ENCODE measurements around the gene STAB1.

DNA sequence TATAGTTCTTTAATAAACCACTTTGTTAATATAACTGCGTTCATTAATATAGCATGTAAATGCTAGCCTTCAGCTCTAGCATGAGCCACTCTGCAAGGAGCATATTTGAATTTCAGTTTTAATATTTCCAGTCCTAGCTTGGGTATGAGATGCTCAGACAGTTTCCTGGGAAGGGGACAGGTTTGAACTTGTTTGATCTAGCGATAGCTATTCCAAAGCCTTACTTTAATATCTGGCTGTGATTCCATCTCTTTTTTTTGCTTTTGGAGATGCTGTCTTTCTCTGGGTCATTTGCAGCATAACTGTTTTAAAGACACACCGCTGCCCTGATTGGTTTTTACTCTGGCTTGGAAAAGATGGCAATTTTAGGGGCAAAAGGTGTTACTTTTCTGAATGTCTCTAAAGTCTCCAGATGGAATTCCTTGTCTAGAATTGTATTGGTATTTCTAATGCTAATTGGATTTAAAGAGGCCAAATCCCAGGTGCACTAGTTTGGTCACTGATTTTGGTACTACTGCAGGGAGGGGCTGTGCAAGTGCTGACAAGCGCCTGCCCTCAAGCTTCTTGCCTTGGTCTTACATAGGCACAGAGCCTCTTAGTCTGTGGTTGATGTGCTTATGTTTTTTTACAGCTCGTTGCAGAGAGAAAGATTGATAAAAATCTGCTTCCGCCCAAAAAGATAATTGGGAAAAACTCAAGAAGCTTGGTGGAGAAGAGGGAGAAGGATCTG lies 36.9 kb upstream of the STAB1 start:
- TF ChIP-seq POLR2A (IDR thresholded peaks at IDR 0.05): no peak
- TF ChIP-seq, protein P1, sequence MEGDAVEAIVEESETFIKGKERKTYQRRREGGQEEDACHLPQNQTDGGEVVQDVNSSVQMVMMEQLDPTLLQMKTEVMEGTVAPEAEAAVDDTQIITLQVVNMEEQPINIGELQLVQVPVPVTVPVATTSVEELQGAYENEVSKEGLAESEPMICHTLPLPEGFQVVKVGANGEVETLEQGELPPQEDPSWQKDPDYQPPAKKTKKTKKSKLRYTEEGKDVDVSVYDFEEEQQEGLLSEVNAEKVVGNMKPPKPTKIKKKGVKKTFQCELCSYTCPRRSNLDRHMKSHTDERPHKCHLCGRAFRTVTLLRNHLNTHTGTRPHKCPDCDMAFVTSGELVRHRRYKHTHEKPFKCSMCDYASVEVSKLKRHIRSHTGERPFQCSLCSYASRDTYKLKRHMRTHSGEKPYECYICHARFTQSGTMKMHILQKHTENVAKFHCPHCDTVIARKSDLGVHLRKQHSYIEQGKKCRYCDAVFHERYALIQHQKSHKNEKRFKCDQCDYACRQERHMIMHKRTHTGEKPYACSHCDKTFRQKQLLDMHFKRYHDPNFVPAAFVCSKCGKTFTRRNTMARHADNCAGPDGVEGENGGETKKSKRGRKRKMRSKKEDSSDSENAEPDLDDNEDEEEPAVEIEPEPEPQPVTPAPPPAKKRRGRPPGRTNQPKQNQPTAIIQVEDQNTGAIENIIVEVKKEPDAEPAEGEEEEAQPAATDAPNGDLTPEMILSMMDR (IDR thresholded peaks at IDR 0.05 in 4 of 5, conservative IDR thresholded peaks at IDR 0.05 in 1 of 5): no peak

Measured in gastrocnemius medialis (tissue), 4 donors.